ENCODE data around the gene TUBB4B.

The TUBB4B gene

GRCh38 chr9:137286975-137287383, 45.9 kb downstream of the TUBB4B start:
- H3K4me1 ChIP-seq (ENCODE audit: insufficient read depth, low read length, severe bottlenecking): no peaks in the 10 kb centered on the region
- no peak overlapping the region for H3K9ac ChIP-seq (ENCODE audit: low read length)
- no peaks in the 10 kb centered on the region for H4K20me1 ChIP-seq (ENCODE audit: insufficient read depth, low read length)
- H3K9me3 ChIP-seq (ENCODE audit: low read length): no peaks in the 10 kb centered on the region
- H3K4me3 ChIP-seq (ENCODE audit: low read depth, low read length, poor library complexity, severe bottlenecking): no peak overlapping the region
- TF ChIP-seq EZH2 (IDR thresholded peaks at IDR 0.05; ENCODE audit: borderline replicate concordance, low read length) (no peak), CTCF (IDR thresholded peaks at IDR 0.05; ENCODE audit: low read length) (peak; percentile 42)
- H3K79me2 ChIP-seq (ENCODE audit: insufficient read depth, low read length): no peaks in the 10 kb centered on the region
- no peak overlapping the region for H3K4me2 ChIP-seq (ENCODE audit: low read length)
- H3K9me2 ChIP-seq (ENCODE audit: low read depth, low read length): no peaks in the 10 kb centered on the region
- H2AFZ ChIP-seq (ENCODE audit: low read length): no peak overlapping the region
- 0 out of 2 replicates have a peak, but pooled peaks cover 4% of the 10 kb centered on the region for H3F3A ChIP-seq (ENCODE audit: insufficient read depth, low read length)
- H3K27me3 ChIP-seq (ENCODE audit: insufficient read depth, low read length): no peaks in the 10 kb centered on the region
- no peaks in the 10 kb centered on the region for H3K36me3 ChIP-seq (ENCODE audit: insufficient read depth, low read length)
- no peak overlapping the region for H3K27ac ChIP-seq (ENCODE audit: low read depth, low read length, poor library complexity, severe bottlenecking)

GRCh38 chr9:137293094-137293481, 52.0 kb downstream of the TUBB4B start:
- H3K4me1 ChIP-seq (ENCODE audit: insufficient read depth, low read length, severe bottlenecking): no peaks in the 10 kb centered on the region
- H3F3A ChIP-seq (ENCODE audit: insufficient read depth, low read length): no peaks in the 10 kb centered on the region
- no peaks in the 10 kb centered on the region for H3K79me2 ChIP-seq (ENCODE audit: insufficient read depth, low read length)
- H3K4me2 ChIP-seq (ENCODE audit: low read length): no peak overlapping the region
- no peak overlapping the region for H3K27ac ChIP-seq (ENCODE audit: low read depth, low read length, poor library complexity, severe bottlenecking)
- no peaks in the 10 kb centered on the region for H4K20me1 ChIP-seq (ENCODE audit: insufficient read depth, low read length)
- TF ChIP-seq EZH2 (IDR thresholded peaks at IDR 0.05; ENCODE audit: borderline replicate concordance, low read length) (no peak), CTCF (IDR thresholded peaks at IDR 0.05; ENCODE audit: low read length) (no peak)
- peaks cover 7% of the 10 kb centered on the region; the same call in 1 of the 2 replicates for H3K27me3 ChIP-seq (ENCODE audit: insufficient read depth, low read length)
- no peaks in the 10 kb centered on the region for H3K9me2 ChIP-seq (ENCODE audit: low read depth, low read length)
- no peak overlapping the region for H2AFZ ChIP-seq (ENCODE audit: low read length)
- no peak overlapping the region for H3K9ac ChIP-seq (ENCODE audit: low read length)
- H3K9me3 ChIP-seq (ENCODE audit: low read length): no peaks in the 10 kb centered on the region
- H3K36me3 ChIP-seq (ENCODE audit: insufficient read depth, low read length): no peaks in the 10 kb centered on the region
- H3K4me3 ChIP-seq (ENCODE audit: low read depth, low read length, poor library complexity, severe bottlenecking): no peak overlapping the region
